ENCODE measurements around the gene SLC38A6.
"Not testable (repeated sequence)": the region's sequence is repeated elsewhere in the genome, so short reads cannot be mapped to it uniquely, and the experiment has no call there.

The SLC38A6 gene

DNA sequence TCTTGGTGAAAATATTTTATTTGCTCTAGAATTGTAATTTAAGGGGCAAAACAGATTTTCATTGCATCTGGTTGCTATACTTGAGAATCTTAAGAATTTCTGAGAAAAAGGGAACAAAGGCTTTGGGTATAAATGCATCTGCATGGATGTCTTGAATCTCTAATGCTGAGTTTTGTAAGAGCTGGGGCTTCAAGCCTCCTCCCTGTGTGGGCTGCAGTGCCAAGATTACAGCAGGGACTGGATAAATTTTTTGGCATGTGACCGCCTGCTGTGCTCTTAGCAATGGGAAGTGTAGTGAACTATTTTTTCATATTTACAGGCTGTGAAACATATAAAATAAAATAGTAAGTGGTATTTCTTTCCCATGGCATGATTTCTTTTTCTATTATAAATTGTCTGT, 70.0 kb downstream of the SLC38A6 start:
- Mint-ChIP-seq H3K27me3 (no peaks in the 10 kb centered on the region), H3K36me3 (ENCODE audit: low read depth) (peaks cover 30% of the 10 kb centered on the region), H3K9me3 (peaks cover 17% of the 10 kb centered on the region), H3K4me3 (no peak overlapping the region), H3K4me1 (ENCODE audit: low read depth) (no peaks in the 10 kb centered on the region), H3K27ac (no peak overlapping the region)
- DNase-seq = no peak

- Mint-ChIP-seq H3K36me3 (ENCODE audit: low read depth) (peaks cover 30% of the 10 kb centered on the region), H3K9me3 (peaks cover 17% of the 10 kb centered on the region), H3K4me3 (no peak overlapping the region), H3K27me3 (no peaks in the 10 kb centered on the region), H3K27ac (no peak overlapping the region), H3K4me1 (ENCODE audit: low read depth) (no peaks in the 10 kb centered on the region)
- no peak for DNase-seq
Measured at GRCh38 chr14:61051621-61052020, 70.6 kb downstream of the SLC38A6 start.

DNA sequence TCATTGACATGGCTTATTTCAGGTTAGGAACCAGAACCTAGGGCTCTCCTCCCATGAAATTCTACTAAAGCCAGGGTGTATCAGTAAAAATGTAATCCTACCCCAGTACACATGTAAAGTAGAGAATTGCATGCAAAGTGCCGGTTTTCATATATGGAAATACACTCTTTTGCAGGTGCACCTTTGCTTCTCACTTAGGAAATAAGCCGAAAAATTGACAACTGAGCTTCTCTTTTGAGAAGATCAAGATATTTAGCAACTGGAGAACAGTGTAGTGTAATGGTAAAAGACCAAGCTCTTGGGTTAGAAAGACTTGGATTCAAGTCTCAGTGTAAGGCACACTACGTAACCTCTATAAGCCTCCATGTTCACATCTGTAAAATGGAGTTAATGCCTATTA, 82.4 kb downstream of the SLC38A6 start:
- Mint-ChIP-seq H3K27ac (no peak overlapping the region), H3K4me1 (ENCODE audit: low read depth) (no peaks in the 10 kb centered on the region), H3K36me3 (ENCODE audit: low read depth) (peaks cover 8% of the 10 kb centered on the region), H3K27me3 (no peaks in the 10 kb centered on the region), H3K4me3 (no peak overlapping the region), H3K9me3 (no peaks in the 10 kb centered on the region)
- DNase-seq = no peak

- H3K27me3 Mint-ChIP-seq = no peaks in the 10 kb centered on the region
- no peak for DNase-seq
- no peaks in the 10 kb centered on the region for H3K4me1 Mint-ChIP-seq (ENCODE audit: low read depth)
- peaks cover 8% of the 10 kb centered on the region for H3K36me3 Mint-ChIP-seq (ENCODE audit: low read depth)
- H3K9me3 Mint-ChIP-seq = no peaks in the 10 kb centered on the region
- H3K4me3 Mint-ChIP-seq = no peak overlapping the region
- H3K27ac Mint-ChIP-seq = no peak overlapping the region
Measured at GRCh38 chr14:61064210-61064609, 83.2 kb downstream of the SLC38A6 start.

- H3K9me3 Mint-ChIP-seq = no peaks in the 10 kb centered on the region
- H3K36me3 Mint-ChIP-seq (ENCODE audit: low read depth) = peaks cover 8% of the 10 kb centered on the region
- no peak for DNase-seq
- no peak overlapping the region for H3K4me3 Mint-ChIP-seq
- no peak overlapping the region for H3K27ac Mint-ChIP-seq
- no peaks in the 10 kb centered on the region for H3K4me1 Mint-ChIP-seq (ENCODE audit: low read depth)
- no peaks in the 10 kb centered on the region for H3K27me3 Mint-ChIP-seq
Measured at GRCh38 chr14:61064856-61065255, 83.8 kb downstream of the SLC38A6 start.

- no peaks in the 10 kb centered on the region for H3K4me1 Mint-ChIP-seq (ENCODE audit: low read depth)
- H3K9me3 Mint-ChIP-seq = peaks cover 2% of the 10 kb centered on the region
- no peak overlapping the region for H3K27ac Mint-ChIP-seq
- H3K4me3 Mint-ChIP-seq = no peak overlapping the region
- no peaks in the 10 kb centered on the region for H3K27me3 Mint-ChIP-seq
- peaks cover 10% of the 10 kb centered on the region for H3K36me3 Mint-ChIP-seq (ENCODE audit: low read depth)
- DNase-seq = no peak
Measured at GRCh38 chr14:61065656-61066055, 84.6 kb downstream of the SLC38A6 start.

DNA sequence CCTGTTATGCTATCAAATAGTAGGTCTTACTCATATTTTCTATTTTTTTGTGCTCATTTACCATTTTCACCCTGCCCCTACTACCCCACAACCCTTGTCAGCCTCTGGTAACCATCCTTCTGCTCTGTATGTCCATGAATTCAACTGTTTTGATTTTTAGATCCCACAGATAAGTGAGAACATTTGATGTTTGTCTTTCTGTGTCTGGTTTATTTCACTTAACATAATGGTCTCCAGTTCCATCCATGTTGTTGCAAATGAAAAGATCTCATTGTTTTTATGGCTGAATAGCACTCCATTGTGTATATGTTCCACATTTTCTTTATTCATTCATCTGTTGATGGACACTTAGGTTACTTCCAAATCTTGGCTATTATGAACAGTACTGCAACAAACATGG, 91.4 kb downstream of the SLC38A6 start:
- not testable (repeated sequence) for H3K27ac Mint-ChIP-seq

GRCh38 chr14:61074852-61075251, 93.8 kb downstream of the SLC38A6 start:
- no peaks in the 10 kb centered on the region for H3K27me3 Mint-ChIP-seq
- no peaks in the 10 kb centered on the region for H3K4me1 Mint-ChIP-seq (ENCODE audit: low read depth)
- no peak overlapping the region for H3K4me3 Mint-ChIP-seq
- H3K36me3 Mint-ChIP-seq (ENCODE audit: low read depth) = peaks cover 4% of the 10 kb centered on the region
- H3K27ac Mint-ChIP-seq = no peak overlapping the region
- DNase-seq = no peak
- peaks cover 2% of the 10 kb centered on the region for H3K9me3 Mint-ChIP-seq

More for the DNA sequence above, 91.4 kb downstream of the SLC38A6 start:
- not testable (repeated sequence) for H3K4me1 Mint-ChIP-seq (ENCODE audit: low read depth); H3K4me3 Mint-ChIP-seq; DNase-seq; H3K9me3 Mint-ChIP-seq; H3K27me3 Mint-ChIP-seq; H3K36me3 Mint-ChIP-seq (ENCODE audit: low read depth)

DNA sequence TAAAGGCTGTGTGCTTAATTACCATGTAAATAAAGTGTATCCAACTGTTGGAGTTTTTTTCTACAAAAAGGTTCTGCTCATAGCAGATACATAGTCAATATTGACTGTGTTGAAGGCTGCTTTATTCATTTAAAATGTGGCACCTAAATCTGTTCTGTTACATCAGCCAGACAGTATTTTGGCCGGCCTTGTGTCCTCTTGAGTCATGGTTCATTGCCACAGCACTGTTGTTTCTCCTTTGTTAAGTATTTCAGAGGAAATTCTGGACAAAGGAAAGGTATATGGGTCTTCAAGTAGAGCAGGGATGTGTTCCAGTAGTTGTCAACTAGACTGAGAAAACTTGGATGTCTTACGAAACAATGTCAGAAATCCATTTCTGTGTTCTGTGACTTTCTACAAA, 95.5 kb downstream of the SLC38A6 start:
- no peak for DNase-seq
- Mint-ChIP-seq H3K27me3 (no peaks in the 10 kb centered on the region), H3K27ac (no peak overlapping the region), H3K36me3 (ENCODE audit: low read depth) (peaks cover 2% of the 10 kb centered on the region), H3K4me1 (ENCODE audit: low read depth) (no peaks in the 10 kb centered on the region), H3K4me3 (no peak overlapping the region), H3K9me3 (no peaks in the 10 kb centered on the region)

DNA sequence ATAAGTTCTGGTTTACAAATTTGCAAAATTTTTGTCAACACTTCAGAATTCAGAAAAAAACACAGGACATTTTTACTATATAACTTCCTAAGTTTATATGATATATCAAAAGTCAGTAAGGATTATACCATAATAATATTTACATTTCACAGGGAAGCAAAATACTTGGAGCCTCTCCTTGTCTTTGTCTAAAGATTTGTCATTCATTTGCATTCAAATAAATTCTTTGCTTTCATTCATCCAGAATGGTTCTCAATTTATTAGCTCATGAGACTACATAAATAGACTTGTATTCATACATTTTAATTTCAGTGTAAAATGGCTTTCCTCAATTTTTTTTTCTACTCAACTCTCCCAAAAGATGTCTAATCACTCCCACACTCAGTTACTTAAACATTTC, 96.4 kb downstream of the SLC38A6 start:
- Mint-ChIP-seq H3K9me3 (no peaks in the 10 kb centered on the region), H3K27me3 (no peaks in the 10 kb centered on the region), H3K36me3 (ENCODE audit: low read depth) (peaks cover 2% of the 10 kb centered on the region), H3K27ac (no peak overlapping the region), H3K4me3 (no peak overlapping the region), H3K4me1 (ENCODE audit: low read depth) (no peaks in the 10 kb centered on the region)
- DNase-seq = no peak

DNA sequence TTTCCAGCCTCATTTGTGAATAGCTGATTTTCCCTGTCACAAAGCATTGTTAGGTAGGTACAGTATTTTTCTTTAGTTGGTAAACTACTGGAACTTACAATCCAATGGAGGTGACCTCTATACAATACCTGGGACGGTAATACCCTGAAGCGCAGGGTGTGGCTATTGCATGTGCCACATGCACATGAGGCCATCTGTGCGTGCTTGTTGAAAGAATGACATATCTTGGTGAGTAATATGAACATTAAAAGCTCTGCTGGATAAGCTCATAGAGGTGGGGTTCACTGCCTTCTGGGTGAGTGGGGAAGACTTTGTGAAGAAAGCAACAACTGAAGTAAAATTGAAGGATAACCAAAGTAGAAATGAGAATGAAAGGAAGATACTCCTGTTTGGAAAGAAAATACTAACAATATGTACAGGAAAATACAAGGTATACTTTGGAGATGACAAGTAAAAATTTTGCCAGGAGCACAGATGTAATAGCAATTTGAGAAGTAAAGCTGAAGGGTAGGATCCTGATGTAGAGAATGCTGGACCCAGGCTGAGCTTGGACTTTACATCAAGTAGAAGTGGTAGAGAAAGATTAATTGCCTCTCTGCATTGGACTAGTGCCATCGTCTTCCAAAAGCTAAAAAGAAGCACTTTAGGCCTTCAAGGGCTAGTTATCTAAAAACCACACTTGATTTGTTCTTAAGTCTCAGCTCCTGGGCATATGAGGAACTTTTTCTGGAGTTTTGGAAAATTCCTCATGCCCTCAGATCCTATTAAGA, 97.1 kb downstream of the SLC38A6 start:
- Mint-ChIP-seq H3K27me3 (no peaks in the 10 kb centered on the region), H3K27ac (no peak overlapping the region)

GRCh38 chr14:61080591-61081010, 99.6 kb downstream of the SLC38A6 start:
- no peak for DNase-seq
- Mint-ChIP-seq H3K27ac (no peak overlapping the region), H3K27me3 (no peaks in the 10 kb centered on the region), H3K9me3 (peaks cover 3% of the 10 kb centered on the region), H3K4me3 (no peak overlapping the region), H3K4me1 (ENCODE audit: low read depth) (no peaks in the 10 kb centered on the region), H3K36me3 (ENCODE audit: low read depth) (peaks cover 4% of the 10 kb centered on the region)

More for the DNA sequence above, 97.1 kb downstream of the SLC38A6 start:
- H3K4me3 Mint-ChIP-seq = no peak overlapping the region
- no peaks in the 10 kb centered on the region for H3K9me3 Mint-ChIP-seq
- DNase-seq = no peak
- no peaks in the 10 kb centered on the region for H3K4me1 Mint-ChIP-seq (ENCODE audit: low read depth)
- peaks cover 2% of the 10 kb centered on the region for H3K36me3 Mint-ChIP-seq (ENCODE audit: low read depth)

DNA sequence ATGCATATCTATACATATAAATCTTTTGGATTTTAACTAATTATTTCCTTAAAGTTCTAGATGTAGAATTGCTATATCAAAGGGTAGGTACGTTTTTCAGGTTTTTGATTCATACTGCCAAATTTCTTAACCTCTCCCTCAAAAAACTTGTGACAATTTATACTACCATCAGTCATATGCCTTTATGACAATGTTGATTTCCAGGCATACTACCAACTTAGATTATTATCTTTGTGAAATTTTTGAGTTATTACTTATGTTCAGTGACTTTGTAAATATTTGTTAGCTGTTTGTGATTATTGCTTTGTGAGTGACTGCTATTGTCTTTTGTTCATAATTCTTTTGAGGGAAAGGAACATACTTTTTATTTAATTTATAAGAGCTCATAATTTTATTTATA, 107.0 kb downstream of the SLC38A6 start:
- H3K27me3 Mint-ChIP-seq = no peaks in the 10 kb centered on the region
- DNase-seq = no peak
- peaks cover 4% of the 10 kb centered on the region for H3K9me3 Mint-ChIP-seq
- no peak overlapping the region for H3K4me3 Mint-ChIP-seq
- H3K27ac Mint-ChIP-seq = no peak overlapping the region
- H3K36me3 Mint-ChIP-seq (ENCODE audit: low read depth) = peaks cover 2% of the 10 kb centered on the region
- H3K4me1 Mint-ChIP-seq (ENCODE audit: low read depth) = peaks cover 6% of the 10 kb centered on the region

- H3K36me3 Mint-ChIP-seq (ENCODE audit: low read depth) = no peaks in the 10 kb centered on the region
Measured at GRCh38 chr14:61089126-61089750, 108.2 kb downstream of the SLC38A6 start.

GRCh38 chr14:61090432-61091216, 109.6 kb downstream of the SLC38A6 start:
- H3K4me1 Mint-ChIP-seq (ENCODE audit: low read depth) = peaks cover 6% of the 10 kb centered on the region
- H3K36me3 Mint-ChIP-seq (ENCODE audit: low read depth) = no peaks in the 10 kb centered on the region
- DNase-seq = no peak
- H3K4me3 Mint-ChIP-seq = no peak overlapping the region
- peaks cover 1% of the 10 kb centered on the region for H3K9me3 Mint-ChIP-seq
- no peaks in the 10 kb centered on the region for H3K27me3 Mint-ChIP-seq
- H3K27ac Mint-ChIP-seq = no peak overlapping the region

More at GRCh38 chr14:61089126-61089750, 108.2 kb downstream of the SLC38A6 start:
- Mint-ChIP-seq H3K9me3 (peaks cover 4% of the 10 kb centered on the region), H3K4me1 (ENCODE audit: low read depth) (peaks cover 6% of the 10 kb centered on the region), H3K27ac (no peak overlapping the region), H3K4me3 (no peak overlapping the region), H3K27me3 (no peaks in the 10 kb centered on the region)
- no peak for DNase-seq
